Activated T-cell treated with anti-CD3 and anti-CD28 coated beads, Interleukin-2, amount 50 U/mL, for 48 hours (primary cell): ENCODE measurements around the gene NREP.

Experiments used
- DNase-seq, 2 experiments: peaks; one replicate each; pipeline ENCODE4 v3.0.0-alpha.2; 2020

The NREP gene

GRCh38 chr5:111691508-111691907 lies 65.5 kb downstream of the NREP start:
- DNase-seq: no peak

- DNase-seq: no peak
These were observed 67.5 kb downstream of the NREP start for GRCh38 chr5:111689357-111689935.

- no peak for DNase-seq
These were observed 71.0 kb downstream of the NREP start for GRCh38 chr5:111685969-111686368.

DNA sequence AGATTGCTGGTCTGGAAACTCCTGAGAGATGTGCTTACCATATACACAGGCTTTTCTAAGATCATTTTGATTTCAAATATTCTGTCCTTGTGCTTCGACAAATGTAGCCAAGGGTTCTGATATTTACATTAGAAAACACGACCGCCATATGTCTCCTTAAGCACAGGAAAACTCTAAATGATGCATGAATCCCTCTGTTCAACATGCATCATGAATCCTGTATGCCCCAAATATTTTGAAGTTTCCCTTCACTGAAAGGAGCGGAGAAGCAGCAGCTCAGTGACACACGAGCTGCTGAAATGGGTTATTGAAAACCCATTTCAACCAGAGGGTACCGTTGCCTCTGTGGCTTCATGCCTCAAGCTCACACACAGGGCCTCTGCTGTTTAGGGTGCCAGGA lies 74.4 kb downstream of the NREP start:
- no peak for DNase-seq

GRCh38 chr5:111682121-111682520 lies 74.9 kb downstream of the NREP start:
- DNase-seq: no peak

- DNase-seq: no peak
These were observed 75.4 kb downstream of the NREP start for GRCh38 chr5:111681414-111682120.

- DNase-seq: no peak
These were observed 76.1 kb downstream of the NREP start for GRCh38 chr5:111680737-111681413.

GRCh38 chr5:111679611-111680010 lies 77.4 kb downstream of the NREP start:
- DNase-seq: no peak
